H9 (cell line): ENCODE measurements around the gene ABCB8. TPM values are rescaled to one million over a fixed set of nuclear protein-coding genes. Genes with fewer than 3 reads are reported as not detected.

ENCODE experiments used
- DNase-seq: peaks from one replicate; pipeline ENCODE4 v3.0.0-alpha.2; 2017
- H2AFZ ChIP-seq: one replicate; pipeline ENCODE4 v1.6.1; 2013; ENCODE audit warnings: mild to moderate bottlenecking, low read length, control low read depth, moderate library complexity
- H2AK5ac ChIP-seq: 2 replicates; pipeline ENCODE4 v1.6.1; 2013; ENCODE audit warnings: low read length, control low read depth, mixed read lengths; ENCODE audit not compliant: insufficient read length
- H2BK120ac ChIP-seq: one replicate; pipeline ENCODE4 v1.6.1; 2013; ENCODE audit warnings: low read depth, mild to moderate bottlenecking, low read length, control low read depth, inconsistent platforms; ENCODE audit not compliant: poor library complexity, severe bottlenecking
- H2BK12ac ChIP-seq: 2 replicates; pipeline ENCODE4 v1.6.1; 2013; ENCODE audit warnings: low read length, control low read depth, mixed read lengths, low read depth; ENCODE audit not compliant: insufficient read length
- H2BK15ac ChIP-seq: 2 replicates; pipeline ENCODE4 v1.6.1; 2013; ENCODE audit warnings: low read depth, low read length, control low read depth
- H2BK20ac ChIP-seq: one replicate; pipeline ENCODE4 v1.6.1; 2013; ENCODE audit warnings: low read depth, mild to moderate bottlenecking, low read length, control low read depth, inconsistent platforms; ENCODE audit not compliant: poor library complexity, severe bottlenecking
- H2BK5ac ChIP-seq: 2 replicates; pipeline ENCODE4 v1.6.1; 2013; ENCODE audit warnings: low read length, control low read depth, mixed read lengths; ENCODE audit not compliant: insufficient read length
- H3K14ac ChIP-seq: 2 replicates; pipeline ENCODE4 v1.6.1; 2013; ENCODE audit warnings: low read length, control low read depth; ENCODE audit not compliant: insufficient read depth
- H3K18ac ChIP-seq: 2 replicates; pipeline ENCODE4 v1.6.1; 2013; ENCODE audit warnings: low read depth, mild to moderate bottlenecking, mixed read lengths, low read length, control low read depth; ENCODE audit not compliant: insufficient read length
- H3K23ac ChIP-seq: 2 replicates; pipeline ENCODE4 v1.6.1; 2013; ENCODE audit warnings: low read length, control low read depth, mixed read lengths, low read depth; ENCODE audit not compliant: insufficient read length
- H3K23me2 ChIP-seq: 2 replicates; pipeline ENCODE4 v1.6.1; 2013; ENCODE audit warnings: low read depth, mild to moderate bottlenecking, mixed read lengths, low read length, control low read depth; ENCODE audit not compliant: insufficient read length, poor library complexity, severe bottlenecking
- H3K27ac ChIP-seq: 2 replicates; pipeline ENCODE4 v1.5.1; 2013; ENCODE audit warnings: low read length, control low read depth, mixed read lengths, low read depth; ENCODE audit not compliant: insufficient read length
- H3K27me3 ChIP-seq: 2 replicates; pipeline ENCODE4 v1.6.1; 2013; ENCODE audit warnings: low read length, control low read depth, inconsistent platforms; ENCODE audit not compliant: insufficient read depth
- H3K4ac ChIP-seq: 2 replicates; pipeline ENCODE4 v1.6.1; 2013; ENCODE audit warnings: low read depth, mild to moderate bottlenecking, control low read depth, inconsistent platforms, low read length, moderate library complexity
- H3K4me1 ChIP-seq: 2 replicates; pipeline ENCODE4 v1.6.1; 2013; ENCODE audit warnings: low read length, control low read depth, inconsistent platforms; ENCODE audit not compliant: insufficient read depth
- H3K4me2 ChIP-seq: 2 replicates; pipeline ENCODE4 v1.6.1; 2013; ENCODE audit warnings: low read length, control low read depth, mixed read lengths; ENCODE audit not compliant: insufficient read length, insufficient read depth
- H3K56ac ChIP-seq: 2 replicates; pipeline ENCODE4 v1.6.1; 2013; ENCODE audit warnings: low read depth, mild to moderate bottlenecking, mixed read lengths, low read length, control low read depth; ENCODE audit not compliant: insufficient read length
- H3K79me1 ChIP-seq: 2 replicates; pipeline ENCODE4 v1.6.1; 2013; ENCODE audit warnings: low read depth, mild to moderate bottlenecking, moderate library complexity, low read length, control low read depth, inconsistent platforms; ENCODE audit not compliant: insufficient read depth, poor library complexity, severe bottlenecking
- H3K79me2 ChIP-seq: 2 replicates; pipeline ENCODE4 v1.6.1; 2013; ENCODE audit warnings: low read length, control low read depth, inconsistent platforms; ENCODE audit not compliant: insufficient read depth
- H3K9ac ChIP-seq: 2 replicates; pipeline ENCODE4 v1.6.1; 2013; ENCODE audit warnings: low read length, control low read depth, mixed read lengths; ENCODE audit not compliant: insufficient read length; ENCODE audit errors: extremely low read depth
- H3K9me3 ChIP-seq: one replicate; pipeline ENCODE4 v1.6.1; 2013; ENCODE audit warnings: low read depth, low read length, inconsistent platforms; ENCODE audit not compliant: control insufficient read depth
- H3T11ph ChIP-seq: one replicate; pipeline ENCODE4 v1.6.1; 2013; ENCODE audit warnings: mild to moderate bottlenecking, low read length, control low read depth, inconsistent platforms
- H4K20me1 ChIP-seq: one replicate; pipeline ENCODE4 v1.6.1; 2013; ENCODE audit not compliant: control insufficient read depth, insufficient read length, insufficient read depth
- H4K5ac ChIP-seq: 2 replicates; pipeline ENCODE4 v1.6.1; 2013; ENCODE audit warnings: low read depth, mild to moderate bottlenecking, mixed read lengths, low read length, control low read depth; ENCODE audit not compliant: insufficient read length
- H4K8ac ChIP-seq: replicated peaks from 2 replicates; pipeline ENCODE4 v1.6.1; 2013; ENCODE audit warnings: low read length, control low read depth, mixed read lengths, low read depth; ENCODE audit not compliant: insufficient read length
- H4K91ac ChIP-seq: 2 replicates; pipeline ENCODE4 v1.6.1; 2013; ENCODE audit warnings: low read depth, mild to moderate bottlenecking, moderate library complexity, mixed read lengths, low read length, control low read depth; ENCODE audit not compliant: insufficient read length
- H3K27ac Mint-ChIP-seq, 3 experiments: 2 replicates in 2 of 3; 3 replicates in 1 of 3; pipeline ENCODE4 v1.8.0; 2020 to 2021; ENCODE audit warnings: mixed read lengths in 3 of 3, mild to moderate bottlenecking in 1 of 3, moderate library complexity in 1 of 3
- H3K27me3 Mint-ChIP-seq: 2 replicates; pipeline ENCODE4 v1.8.0; 2021; ENCODE audit warnings: low read depth, mild to moderate bottlenecking, moderate library complexity, mixed read lengths
- H3K36me3 Mint-ChIP-seq, 3 experiments: 2 replicates in 2 of 3; 3 replicates in 1 of 3; pipeline ENCODE4 v1.8.0; 2020 to 2021; ENCODE audit warnings: low read depth in 3 of 3, mixed read lengths in 3 of 3; ENCODE audit not compliant: insufficient read depth in 1 of 3
- H3K4me1 Mint-ChIP-seq, 2 experiments: 2 replicates each; pipeline ENCODE4 v1.8.0; 2020; ENCODE audit warnings: mixed read lengths in 2 of 2
- H3K4me3 Mint-ChIP-seq, 2 experiments: 2 replicates in 1 of 2; 3 replicates in 1 of 2; pipeline ENCODE4 v1.8.0; 2020 to 2021; ENCODE audit warnings: mild to moderate bottlenecking in 2 of 2, mixed read lengths in 2 of 2, moderate library complexity in 1 of 2
- H3K9me3 Mint-ChIP-seq, 2 experiments: 2 replicates in 1 of 2; 3 replicates in 1 of 2; pipeline ENCODE4 v1.8.0; 2020; ENCODE audit warnings: mild to moderate bottlenecking in 2 of 2, mixed read lengths in 2 of 2, moderate library complexity in 1 of 2
- CTCF ChIP-seq: fragments of 200-600 bp; sonication (generic); conservative IDR thresholded peaks from 3 replicates; pipeline ENCODE4 v1.8.0; 2021; ENCODE audit warnings: antibody characterized with exemption, mild to moderate bottlenecking
- WGBS: extraction: QIAGEN DNeasy Blood & Tissue Kit; methylation state at CpG from one replicate; pipeline ENCODE4 v1.1.7; 2013; ENCODE audit warnings: missing lambda C conversion rate, low lambda C conversion rate, mixed read lengths; ENCODE audit not compliant: insufficient read length; ENCODE audit errors: extremely low coverage; 5-methylcytosine and 5-hydroxymethylcytosine counted together
- total RNA-seq: library from RNA; stranded (reverse); gene quantifications from 2 replicates; pipeline ENCODE4 v1.2.1, GENCODE V29; 2021

Gene ABCB8
- total RNA-seq, 1 experiment from 2014 or later = 22.1 TPM

GRCh38 chr7:151034312-151035025 is 6.2 kb downstream of the ABCB8 start:
- H3K9me3 ChIP-seq = no peaks in the 10 kb centered on the region
- H3K4me3 Mint-ChIP-seq = no peak overlapping the region
- H3K36me3 Mint-ChIP-seq = peaks cover 0 to 8% (median 4%) of the 10 kb centered on the region in 3 experiments; a peak in 4 of 7 replicates
- no peaks in the 10 kb centered on the region for H3K23me2 ChIP-seq
- H3K9me3 Mint-ChIP-seq = no peaks in the 10 kb centered on the region
- DNase-seq = no peak
- H2BK15ac ChIP-seq = no peak overlapping the region
- H4K8ac ChIP-seq = no peak overlapping the region
- no peak overlapping the region for H3K4ac ChIP-seq
- no CpG with 5 or more reads among the region's 21 CpGs for WGBS
- no peak overlapping the region for H3K23ac ChIP-seq
- H3K27ac Mint-ChIP-seq = no peak overlapping the region
- H3K27ac ChIP-seq = no peak overlapping the region
- H3K4me1 Mint-ChIP-seq = peaks cover 2% of the 10 kb centered on the region in 2 experiments; a peak in 2 of 4 replicates
- no peaks in the 10 kb centered on the region for H3K27me3 Mint-ChIP-seq
- H2AK5ac ChIP-seq = no peak overlapping the region
- H3K79me2 ChIP-seq = no peaks in the 10 kb centered on the region
- H3K4me2 ChIP-seq = no peak overlapping the region
- no peak overlapping the region for H2BK20ac ChIP-seq
- no peaks in the 10 kb centered on the region for H3K27me3 ChIP-seq
- no peaks in the 10 kb centered on the region for H3K4me1 ChIP-seq
- H2BK120ac ChIP-seq = no peak overlapping the region
- H3K18ac ChIP-seq = no peak overlapping the region
- H3K9ac ChIP-seq = no peak overlapping the region
- no peak overlapping the region for H3T11ph ChIP-seq
- no peak overlapping the region for H2BK12ac ChIP-seq
- no peaks in the 10 kb centered on the region for H4K20me1 ChIP-seq
- H2AFZ ChIP-seq = no peak overlapping the region
- no peaks in the 10 kb centered on the region for H3K79me1 ChIP-seq
- H4K5ac ChIP-seq = no peak overlapping the region
- no peak overlapping the region for H3K56ac ChIP-seq
- H2BK5ac ChIP-seq = no peak overlapping the region
- TF ChIP-seq CTCF = no peak
- H3K14ac ChIP-seq = no peak overlapping the region
- no peak overlapping the region for H4K91ac ChIP-seq
